ENCODE results near the gene SYT5. TPM values are rescaled to one million over a fixed set of nuclear protein-coding genes. Genes with fewer than 3 reads are reported as not detected.

SYT5 gene
- total and polyA plus RNA-seq, 2 experiments from 2014 or later: 0.28 TPM; not detected in 1

GRCh38 chr19:55181740-55182139 lies 1.7 kb upstream of the SYT5 start:
- no peaks in the 10 kb centered on the region for H3K36me3 ChIP-seq (ENCODE audit: low read depth)
- peaks cover 6% of the 10 kb centered on the region; the same call in 1 of the 2 replicates for H3K27me3 ChIP-seq (replicated peaks; ENCODE audit: insufficient read depth)
- H2AFZ ChIP-seq: no peak overlapping the region
- in situ Hi-C loops (cut with MboI): no loop called here
- 0 out of 2 replicates have a peak, but pooled peaks cover 6% of the 10 kb centered on the region for H3K4me1 ChIP-seq (ENCODE audit: insufficient read depth)
- H3K79me2 ChIP-seq (ENCODE audit: insufficient read depth): no peaks in the 10 kb centered on the region
- no peak overlapping the region for H3K4me3 ChIP-seq
- WGBS, 2 experiments (ENCODE audit: low coverage in 1 of 2, low lambda C conversion rate in 2 of 2, missing lambda C conversion rate in 2 of 2): 61 to 62% methylated on average over 19 to 20 of the region's 20 CpGs
- no peak for TF ChIP-seq EZH2 (IDR thresholded peaks at IDR 0.05; ENCODE audit: insufficient read depth, poor library complexity, severe bottlenecking)
- TF ChIP-seq EZH2phosphoT487 (IDR thresholded peaks at IDR 0.05; ENCODE audit: insufficient read depth, low read depth): no peak
- no peaks in the 10 kb centered on the region for H4K20me1 ChIP-seq (ENCODE audit: insufficient read depth)
- H3K9me2 ChIP-seq (ENCODE audit: insufficient read depth): no peaks in the 10 kb centered on the region
- no peak for DNase-seq
- no peak overlapping the region for H3K4me2 ChIP-seq (ENCODE audit: unreplicated experiment)
- no peaks in the 10 kb centered on the region for H3F3A ChIP-seq (ENCODE audit: insufficient read depth)
- H3K27ac ChIP-seq: no peak overlapping the region
- no peak overlapping the region for H3K9ac ChIP-seq
- no peaks in the 10 kb centered on the region for H3K9me3 ChIP-seq (ENCODE audit: low read depth)

GRCh38 chr19:55178781-55179599 lies 1.1 kb downstream of the SYT5 start:
- H3K4me2 ChIP-seq (ENCODE audit: unreplicated experiment): peak overlapping the region; percentile 65
- DNase-seq: peak; percentile 92
- peak overlapping the region; percentile 58 for H3K4me3 ChIP-seq
- no peaks in the 10 kb centered on the region for H3K79me2 ChIP-seq (ENCODE audit: insufficient read depth)
- H3K9me3 ChIP-seq (ENCODE audit: low read depth): no peaks in the 10 kb centered on the region
- no peaks in the 10 kb centered on the region for H3K36me3 ChIP-seq (ENCODE audit: low read depth)
- in situ Hi-C loops (cut with MboI): no loop called here
- H3K9ac ChIP-seq: peak overlapping the region; percentile 52; the same call in 1 of the 2 replicates
- no peaks in the 10 kb centered on the region for H3K9me2 ChIP-seq (ENCODE audit: insufficient read depth)
- H2AFZ ChIP-seq: 0 out of 2 replicates have a peak overlapping the region, but pooled peaks have one; percentile 30
- H4K20me1 ChIP-seq (ENCODE audit: insufficient read depth): no peaks in the 10 kb centered on the region
- 5 to 6% methylated on average over 52 to 55 of the region's 61 CpGs for WGBS, 2 experiments (ENCODE audit: low coverage in 1 of 2, low lambda C conversion rate in 2 of 2, missing lambda C conversion rate in 2 of 2)
- no peaks in the 10 kb centered on the region for H3F3A ChIP-seq (ENCODE audit: insufficient read depth)
- H3K27ac ChIP-seq: no peak overlapping the region
- H3K4me1 ChIP-seq (ENCODE audit: insufficient read depth): 0 out of 2 replicates have a peak, but pooled peaks cover 6% of the 10 kb centered on the region
- peaks cover 6% of the 10 kb centered on the region; the same call in 1 of the 2 replicates for H3K27me3 ChIP-seq (replicated peaks; ENCODE audit: insufficient read depth)
- no peak for TF ChIP-seq EZH2 (IDR thresholded peaks at IDR 0.05; ENCODE audit: insufficient read depth, poor library complexity, severe bottlenecking)

DNA sequence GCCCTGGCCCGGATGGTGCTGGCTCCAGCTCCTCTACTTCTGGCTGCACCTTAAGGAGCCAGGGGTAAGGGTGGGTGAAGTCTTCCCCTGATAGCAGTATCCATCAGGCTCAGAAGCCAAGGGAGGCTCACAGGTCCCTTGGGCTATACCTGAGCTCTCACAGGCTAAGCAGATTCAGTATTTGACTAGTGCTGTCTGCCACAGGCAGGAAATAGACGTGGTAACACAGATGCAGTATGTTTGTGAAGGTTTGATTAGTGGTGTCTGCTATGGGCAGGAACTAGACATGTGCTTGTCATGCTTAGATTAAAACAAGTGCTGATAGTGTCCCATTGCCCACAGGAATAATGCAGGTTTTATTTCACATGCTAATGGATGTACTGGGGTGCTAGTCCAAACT lies 4.0 kb downstream of the SYT5 start:
- no peak overlapping the region for H3K9ac ChIP-seq

DNA sequence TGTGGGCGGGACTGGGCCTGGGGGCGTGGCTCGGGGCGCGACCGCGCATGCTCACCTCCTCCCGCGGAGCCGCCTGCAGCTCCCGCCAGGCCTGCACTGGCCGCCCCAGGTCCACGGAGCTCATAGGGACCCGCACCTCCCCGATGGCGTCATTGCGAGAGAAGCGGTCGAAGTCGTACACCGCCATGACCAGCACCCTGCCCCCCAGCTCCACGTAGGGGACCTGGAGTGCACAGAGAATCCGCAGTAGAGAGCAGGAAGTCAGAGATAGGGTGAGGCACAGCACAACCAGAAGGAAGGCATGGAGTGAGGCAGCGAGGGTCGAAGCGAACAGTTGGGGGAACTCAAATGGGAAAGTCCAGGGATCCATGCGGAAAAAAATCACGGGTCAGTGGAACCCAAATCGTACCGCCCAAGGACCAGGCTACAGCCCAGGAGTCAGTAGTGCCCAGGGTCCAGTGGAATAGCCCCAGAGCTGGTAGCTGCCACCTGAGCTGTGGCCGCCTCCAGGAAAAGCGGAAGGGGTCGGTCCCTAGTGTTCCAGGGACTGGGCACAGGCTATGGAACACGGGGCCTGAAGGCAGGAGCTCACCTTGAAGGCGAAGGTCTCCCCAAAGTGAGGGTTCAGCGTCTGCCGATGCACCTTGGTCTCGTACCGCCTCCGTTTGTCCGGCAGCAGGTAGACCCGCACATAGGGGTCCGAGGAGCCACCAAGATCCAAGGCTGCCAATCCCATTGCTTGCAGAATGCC lies 4.8 kb downstream of the SYT5 start:
- in situ Hi-C loops (cut with MboI): no loop called here
- H3K4me3 ChIP-seq: no peak overlapping the region
- peaks cover 9% of the 10 kb centered on the region for H3F3A ChIP-seq (ENCODE audit: insufficient read depth)
- H3K4me1 ChIP-seq (ENCODE audit: insufficient read depth): peaks cover 15% of the 10 kb centered on the region
- no peak overlapping the region for H3K27ac ChIP-seq
- no peaks in the 10 kb centered on the region for H3K36me3 ChIP-seq (ENCODE audit: low read depth)
- H3K4me2 ChIP-seq (ENCODE audit: unreplicated experiment): no peak overlapping the region
- TF ChIP-seq EZH2phosphoT487 (IDR thresholded peaks at IDR 0.05; ENCODE audit: insufficient read depth, low read depth) (no peak), EZH2 (IDR thresholded peaks at IDR 0.05; ENCODE audit: insufficient read depth, poor library complexity, severe bottlenecking) (no peak)
- H4K20me1 ChIP-seq (ENCODE audit: insufficient read depth): no peaks in the 10 kb centered on the region
- WGBS, 2 experiments (ENCODE audit: low coverage in 1 of 2, low lambda C conversion rate in 2 of 2, missing lambda C conversion rate in 2 of 2): 50 to 56% methylated on average over 36 to 42 of the region's 43 CpGs
- H3K79me2 ChIP-seq (ENCODE audit: insufficient read depth): no peaks in the 10 kb centered on the region
- DNase-seq: no peak
- no peak overlapping the region for H3K9ac ChIP-seq
- H3K9me3 ChIP-seq (ENCODE audit: low read depth): no peaks in the 10 kb centered on the region
- no peak overlapping the region for H2AFZ ChIP-seq
- H3K27me3 ChIP-seq (replicated peaks; ENCODE audit: insufficient read depth): peaks cover 7% of the 10 kb centered on the region; the same call in 1 of the 2 replicates
- no peaks in the 10 kb centered on the region for H3K9me2 ChIP-seq (ENCODE audit: insufficient read depth)

More for the DNA sequence above, 4.0 kb downstream of the SYT5 start:
- no peak overlapping the region for H3K4me3 ChIP-seq
- H3K9me3 ChIP-seq (ENCODE audit: low read depth): no peaks in the 10 kb centered on the region
- H3K36me3 ChIP-seq (ENCODE audit: low read depth): no peaks in the 10 kb centered on the region
- H3K79me2 ChIP-seq (ENCODE audit: insufficient read depth): no peaks in the 10 kb centered on the region
- 8 to 14% methylated on average over 2 of the region's 2 CpGs for WGBS, 2 experiments (ENCODE audit: low coverage in 1 of 2, low lambda C conversion rate in 2 of 2, missing lambda C conversion rate in 2 of 2)
- H3K4me1 ChIP-seq (ENCODE audit: insufficient read depth): peaks cover 15% of the 10 kb centered on the region
- H3K4me2 ChIP-seq (ENCODE audit: unreplicated experiment): no peak overlapping the region
- peaks cover 6% of the 10 kb centered on the region; the same call in 1 of the 2 replicates for H3K27me3 ChIP-seq (replicated peaks; ENCODE audit: insufficient read depth)
- H3K9me2 ChIP-seq (ENCODE audit: insufficient read depth): no peaks in the 10 kb centered on the region
- H3K27ac ChIP-seq: no peak overlapping the region
- no peaks in the 10 kb centered on the region for H4K20me1 ChIP-seq (ENCODE audit: insufficient read depth)
- no peak overlapping the region for H2AFZ ChIP-seq
- peaks cover 9% of the 10 kb centered on the region for H3F3A ChIP-seq (ENCODE audit: insufficient read depth)
- in situ Hi-C loops (cut with MboI): no loop called here
- TF ChIP-seq EZH2phosphoT487 (IDR thresholded peaks at IDR 0.05; ENCODE audit: insufficient read depth, low read depth) (no peak), EZH2 (IDR thresholded peaks at IDR 0.05; ENCODE audit: insufficient read depth, poor library complexity, severe bottlenecking) (no peak)
- no peak for DNase-seq

All from GM23248 (cell line).